Upper lobe of left lung (tissue), 4 donors: ENCODE data around the gene USP17L10.
"Not testable (repeated sequence)": the region's sequence is repeated elsewhere in the genome, so short reads cannot be mapped to it uniquely, and the experiment has no call there.

ENCODE experiments used
- EP300 ChIP-seq, 4 donors: sonication (generic); formaldehyde crosslinking; IDR thresholded peaks; one replicate each; pipeline ENCODE4 v1.5.1; 2017; ENCODE audit warnings: antibody characterized with exemption in 4 of 4, control low read depth in 2 of 4
- POLR2A ChIP-seq, 4 donors: fragments of 450-650 bp; IDR thresholded peaks; one replicate each; pipeline ENCODE4 v1.5.1; 2016 to 2017; ENCODE audit warnings: antibody characterized with exemption in 4 of 4, mild to moderate bottlenecking in 2 of 4

DNA sequence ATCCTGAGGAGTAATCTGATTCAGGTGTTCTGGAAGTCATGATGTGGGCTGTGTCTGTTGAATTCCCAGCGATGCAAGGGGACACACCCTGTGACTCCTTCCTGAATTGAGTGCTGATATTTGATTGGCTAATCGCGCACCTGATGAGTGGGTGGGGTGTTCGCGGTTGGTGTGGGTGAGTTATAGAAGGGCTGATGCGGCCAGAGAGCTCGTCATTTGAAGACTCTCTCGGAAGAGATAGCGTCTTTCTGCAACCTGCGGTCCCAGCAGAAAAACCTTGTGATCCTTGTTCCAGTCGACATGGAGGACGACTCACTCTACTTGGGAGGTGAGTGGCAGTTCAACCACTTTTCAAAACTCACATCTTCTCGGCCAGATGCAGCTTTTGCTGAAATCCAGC lies at the start of gene USP17L10:
- not testable (repeated sequence) for TF ChIP-seq POLR2A, EP300 (IDR thresholded peaks at IDR 0.05)
